ENCODE results near the gene KRT2.
"Not testable (repeated sequence)": the region's sequence is repeated elsewhere in the genome, so short reads cannot be mapped to it uniquely, and the experiment has no call there.

Gene KRT2

DNA sequence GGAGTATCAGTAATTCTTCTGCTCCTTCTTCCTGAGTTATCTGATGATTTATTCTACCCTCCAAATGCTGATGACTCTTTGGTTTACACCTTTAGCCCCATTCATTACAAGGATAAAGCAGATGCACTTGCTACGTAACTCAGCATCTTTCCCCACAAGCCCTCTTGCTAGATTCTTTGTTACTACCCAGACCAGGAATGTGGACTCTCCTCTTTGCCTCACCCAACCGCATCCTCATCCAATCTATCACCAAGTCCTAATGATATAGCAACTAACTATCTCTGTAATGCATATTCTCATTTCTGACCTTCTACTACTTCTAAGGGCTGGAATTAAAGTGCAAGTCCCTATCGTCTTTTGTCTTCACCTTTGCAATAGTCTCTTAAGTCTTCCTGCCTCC lies 18.9 kb upstream of the KRT2 start:
- CTCF ChIA-PET = no interaction called here
- TF ChIP-seq, protein P1, sequence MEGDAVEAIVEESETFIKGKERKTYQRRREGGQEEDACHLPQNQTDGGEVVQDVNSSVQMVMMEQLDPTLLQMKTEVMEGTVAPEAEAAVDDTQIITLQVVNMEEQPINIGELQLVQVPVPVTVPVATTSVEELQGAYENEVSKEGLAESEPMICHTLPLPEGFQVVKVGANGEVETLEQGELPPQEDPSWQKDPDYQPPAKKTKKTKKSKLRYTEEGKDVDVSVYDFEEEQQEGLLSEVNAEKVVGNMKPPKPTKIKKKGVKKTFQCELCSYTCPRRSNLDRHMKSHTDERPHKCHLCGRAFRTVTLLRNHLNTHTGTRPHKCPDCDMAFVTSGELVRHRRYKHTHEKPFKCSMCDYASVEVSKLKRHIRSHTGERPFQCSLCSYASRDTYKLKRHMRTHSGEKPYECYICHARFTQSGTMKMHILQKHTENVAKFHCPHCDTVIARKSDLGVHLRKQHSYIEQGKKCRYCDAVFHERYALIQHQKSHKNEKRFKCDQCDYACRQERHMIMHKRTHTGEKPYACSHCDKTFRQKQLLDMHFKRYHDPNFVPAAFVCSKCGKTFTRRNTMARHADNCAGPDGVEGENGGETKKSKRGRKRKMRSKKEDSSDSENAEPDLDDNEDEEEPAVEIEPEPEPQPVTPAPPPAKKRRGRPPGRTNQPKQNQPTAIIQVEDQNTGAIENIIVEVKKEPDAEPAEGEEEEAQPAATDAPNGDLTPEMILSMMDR (IDR thresholded peaks at IDR 0.05; ENCODE audit: control extremely low read depth, extremely low read depth, low read depth, missing control alignments) = no peak
- DNase-seq (ENCODE audit: extremely low spot score) = no peak
- POLR2A ChIA-PET = no interaction called here

DNA sequence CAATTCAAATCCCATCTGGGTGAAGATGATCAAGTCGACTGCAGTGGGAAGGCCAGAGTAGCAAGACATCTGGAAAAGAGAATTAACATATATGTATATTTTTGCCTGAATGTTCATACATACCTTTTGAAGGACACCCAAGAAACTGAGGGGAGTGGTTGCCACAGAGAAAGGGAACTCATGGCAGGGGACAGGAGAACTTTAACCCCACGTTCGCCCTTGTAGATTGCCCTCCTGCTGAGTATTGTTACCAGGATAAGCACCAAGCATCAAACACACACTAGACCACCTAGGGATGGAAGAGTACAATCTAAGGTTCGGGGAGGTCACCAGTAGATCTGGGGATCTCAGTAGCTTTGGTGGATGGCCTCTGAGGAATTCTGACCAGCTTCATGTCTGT lies 18.5 kb upstream of the KRT2 start:
- POLR2A ChIA-PET = no interaction called here
- CTCF ChIA-PET = no interaction called here
- no peak for DNase-seq (ENCODE audit: extremely low spot score)
- TF ChIP-seq, protein P1 (IDR thresholded peaks at IDR 0.05; ENCODE audit: control extremely low read depth, extremely low read depth, low read depth, missing control alignments) = no peak

DNA sequence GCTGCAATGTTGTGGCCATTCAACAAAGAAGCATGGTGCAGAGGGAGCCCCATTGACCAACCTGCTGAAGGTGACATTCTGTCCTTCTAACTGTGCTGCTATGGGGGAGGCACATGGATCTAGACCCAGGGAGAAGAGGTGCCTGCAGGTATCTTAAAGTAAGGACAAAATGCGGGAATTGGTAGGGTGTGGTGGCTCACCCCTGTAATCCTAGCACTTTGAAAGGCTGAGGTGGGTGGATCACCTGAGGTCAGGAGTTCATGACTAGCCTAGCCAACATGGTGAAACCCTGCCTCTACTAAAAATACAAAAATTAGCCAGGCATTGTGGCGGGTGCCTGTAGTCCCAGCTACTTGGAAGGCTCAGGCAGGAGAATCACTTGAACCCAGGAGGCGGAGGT lies 17.9 kb upstream of the KRT2 start:
- POLR2A ChIA-PET; DNase-seq (ENCODE audit: extremely low spot score); CTCF ChIA-PET: not testable (repeated sequence)

DNA sequence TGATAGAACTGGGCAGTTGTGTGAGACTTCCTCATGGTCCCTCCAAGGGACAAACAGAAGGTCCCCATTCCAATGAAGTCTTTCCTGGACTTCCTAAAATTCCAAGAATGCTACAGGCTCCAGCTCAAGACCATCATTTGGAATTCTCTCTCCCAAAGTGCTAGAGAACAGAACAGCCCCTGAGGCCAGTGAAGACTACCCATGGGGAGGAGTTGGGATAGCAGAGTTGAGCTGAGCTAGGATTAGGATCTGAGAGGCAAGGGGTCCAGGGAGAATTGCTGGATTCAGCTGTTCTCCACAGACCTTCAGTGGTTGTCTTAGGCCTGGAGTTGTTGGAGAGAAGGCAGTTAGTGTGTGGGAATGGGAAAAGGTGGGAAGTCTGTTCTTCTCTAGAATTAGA lies 17.4 kb upstream of the KRT2 start:
- ChIA-PET CTCF (no interaction called here), POLR2A (no interaction called here)
- TF ChIP-seq, protein P1 (IDR thresholded peaks at IDR 0.05; ENCODE audit: control extremely low read depth, extremely low read depth, low read depth, missing control alignments) = no peak
- DNase-seq (ENCODE audit: extremely low spot score) = no peak

DNA sequence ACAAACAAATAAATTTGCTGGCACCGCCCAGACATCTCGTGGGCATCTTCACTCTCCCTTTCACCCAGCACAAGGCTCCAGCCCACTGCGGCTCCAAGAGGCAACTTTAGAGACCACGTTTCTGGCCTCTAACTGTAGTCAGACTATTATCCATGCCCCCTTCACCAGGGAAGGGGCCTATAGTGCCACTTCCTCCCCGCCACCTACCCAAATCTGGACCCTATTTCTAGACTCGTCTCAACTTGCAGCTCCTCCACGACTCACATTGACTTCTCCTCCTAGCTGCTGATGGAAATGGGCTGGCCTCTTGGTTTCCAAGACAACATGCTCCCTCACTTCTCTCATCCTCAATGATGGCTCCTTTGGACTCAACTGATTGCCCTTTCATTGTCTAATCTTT lies 15.9 kb upstream of the KRT2 start:
- CTCF ChIA-PET = interaction anchor here (1.0 kb wide), 1 partner anchor 12 kb away, joined by 3 read pairs; no protein-coding TSS in a partner anchor
- DNase-seq (ENCODE audit: extremely low spot score) = no peak
- POLR2A ChIA-PET = no interaction called here
- TF ChIP-seq, protein P1 (IDR thresholded peaks at IDR 0.05; ENCODE audit: control extremely low read depth, extremely low read depth, low read depth, missing control alignments) = no peak

DNA sequence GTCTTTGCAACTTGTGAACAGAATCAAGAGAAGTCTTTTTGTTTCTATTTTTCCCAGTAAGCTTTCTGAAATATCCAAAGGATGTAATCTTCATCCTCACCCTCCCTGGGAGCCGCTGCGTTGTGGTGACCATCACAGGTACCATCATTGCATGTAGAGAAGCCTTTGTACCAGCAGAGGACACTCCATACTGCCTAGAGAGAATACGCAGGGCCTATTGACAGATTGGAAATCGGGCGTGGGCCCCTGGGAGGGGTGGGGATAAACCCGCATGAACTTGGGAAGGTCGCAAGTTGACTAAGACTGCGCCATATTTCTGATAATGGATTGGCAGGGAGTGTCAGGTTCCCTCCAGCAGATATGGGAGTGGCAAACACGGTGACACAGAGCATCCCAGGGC lies 15.5 kb upstream of the KRT2 start:
- DNase-seq (ENCODE audit: extremely low spot score) = no peak
- POLR2A ChIA-PET = no interaction called here
- CTCF ChIA-PET = interaction anchor here (1.0 kb wide), 1 partner anchor 12 kb away, joined by 3 read pairs; no protein-coding TSS in a partner anchor
- TF ChIP-seq, protein P1 (IDR thresholded peaks at IDR 0.05; ENCODE audit: control extremely low read depth, extremely low read depth, low read depth, missing control alignments) = no peak

DNA sequence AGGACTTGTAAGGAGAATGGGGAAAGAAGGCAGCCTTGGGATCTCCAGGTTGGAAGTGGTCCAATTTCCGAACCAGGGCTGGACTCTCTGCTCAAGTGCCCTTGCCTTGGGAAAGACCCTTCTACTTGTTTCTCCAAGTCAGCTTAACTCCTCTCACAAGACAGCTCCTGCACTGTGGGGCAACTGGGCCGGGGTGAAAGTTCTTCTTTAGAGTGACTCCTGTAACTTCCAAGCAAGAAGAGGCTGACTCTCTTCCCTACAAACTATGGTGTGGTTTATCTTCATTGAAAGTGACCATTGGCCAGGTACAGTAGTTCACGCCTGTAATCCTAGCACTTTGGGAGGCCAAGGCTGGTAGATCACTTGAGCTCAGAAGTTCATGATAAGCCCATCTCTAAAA lies 14.5 kb upstream of the KRT2 start:
- POLR2A ChIA-PET = no interaction called here
- DNase-seq (ENCODE audit: extremely low spot score) = no peak
- CTCF ChIA-PET = no interaction called here
- TF ChIP-seq, protein P1 (IDR thresholded peaks at IDR 0.05; ENCODE audit: control extremely low read depth, extremely low read depth, low read depth, missing control alignments) = no peak

Data from GM10248 (cell line).